ENCODE measurements around the gene SPATA46. TPM values are rescaled to one million over a fixed set of nuclear protein-coding genes. Genes with fewer than 3 reads are reported as not detected.
"Not testable (repeated sequence)": the region's sequence is repeated elsewhere in the genome, so short reads cannot be mapped to it uniquely, and the experiment has no call there.

SPATA46 gene
- not detected for total RNA-seq

DNA sequence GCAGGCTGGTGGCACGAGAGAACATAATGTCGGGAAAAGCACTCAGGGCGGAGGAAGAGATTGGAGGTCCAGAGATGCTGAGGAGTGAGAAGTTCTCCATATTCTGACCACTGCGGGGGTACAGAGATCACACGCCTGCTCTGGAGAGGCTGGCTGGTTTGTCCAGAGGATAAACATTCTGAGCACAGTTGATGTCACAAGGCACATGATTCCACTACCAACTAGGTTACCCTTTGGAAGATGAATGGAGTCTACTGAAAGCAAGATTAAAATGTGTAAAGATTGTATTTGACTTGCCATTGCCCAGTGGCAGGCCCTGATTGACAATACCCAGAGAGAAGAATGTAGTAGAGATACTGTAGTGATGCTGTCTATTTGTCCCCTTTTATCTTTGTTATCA lies at the start of gene SPATA46:
SPATA46 (minus strand) TSS at position 164 of the 400 bp plus-strand sequence; CDS start at position 100, 64 bp downstream.
- intact Hi-C loops (cut with DNase I) = no loop called here
- DNase-seq (ENCODE audit: low spot score) (no peak), ATAC-seq (no peak)

DNA sequence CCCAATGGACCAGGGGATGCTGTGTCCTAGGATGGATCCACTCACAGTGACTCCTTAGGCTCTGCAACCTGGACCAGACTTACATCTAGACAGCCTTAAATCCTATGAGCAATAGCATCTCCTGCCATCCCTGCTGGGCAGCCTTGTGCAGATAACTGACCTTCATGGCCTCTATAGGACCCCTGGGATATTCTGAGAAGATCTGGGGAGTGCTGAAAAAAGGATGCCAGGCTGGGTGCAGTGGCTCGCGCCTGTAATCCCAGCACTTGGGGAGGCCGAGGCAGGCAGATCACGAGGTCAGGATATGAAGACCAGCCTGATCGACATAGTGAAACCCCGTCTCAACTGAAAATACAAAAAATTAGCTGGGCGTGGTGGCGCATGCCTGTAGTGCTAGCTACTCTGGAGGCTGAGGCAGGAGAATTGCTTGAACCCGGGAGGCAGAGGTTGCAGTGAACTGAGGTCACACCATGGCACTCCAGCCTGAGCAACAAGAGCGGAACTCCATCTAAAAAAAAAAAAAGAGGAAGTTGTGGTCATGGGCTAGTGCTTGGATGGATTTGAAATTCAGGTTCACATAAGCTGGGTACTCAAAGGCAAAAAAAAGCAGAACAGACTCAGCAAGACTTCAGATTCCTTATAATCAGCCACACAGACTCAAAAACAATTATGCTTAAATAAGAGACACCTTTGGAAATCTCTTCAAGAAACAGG lies 46.2 kb upstream of the SPATA46 start:
- intact Hi-C loops (cut with DNase I) = no loop called here
- ATAC-seq (no peak), DNase-seq (ENCODE audit: low spot score) (no peak)

DNA sequence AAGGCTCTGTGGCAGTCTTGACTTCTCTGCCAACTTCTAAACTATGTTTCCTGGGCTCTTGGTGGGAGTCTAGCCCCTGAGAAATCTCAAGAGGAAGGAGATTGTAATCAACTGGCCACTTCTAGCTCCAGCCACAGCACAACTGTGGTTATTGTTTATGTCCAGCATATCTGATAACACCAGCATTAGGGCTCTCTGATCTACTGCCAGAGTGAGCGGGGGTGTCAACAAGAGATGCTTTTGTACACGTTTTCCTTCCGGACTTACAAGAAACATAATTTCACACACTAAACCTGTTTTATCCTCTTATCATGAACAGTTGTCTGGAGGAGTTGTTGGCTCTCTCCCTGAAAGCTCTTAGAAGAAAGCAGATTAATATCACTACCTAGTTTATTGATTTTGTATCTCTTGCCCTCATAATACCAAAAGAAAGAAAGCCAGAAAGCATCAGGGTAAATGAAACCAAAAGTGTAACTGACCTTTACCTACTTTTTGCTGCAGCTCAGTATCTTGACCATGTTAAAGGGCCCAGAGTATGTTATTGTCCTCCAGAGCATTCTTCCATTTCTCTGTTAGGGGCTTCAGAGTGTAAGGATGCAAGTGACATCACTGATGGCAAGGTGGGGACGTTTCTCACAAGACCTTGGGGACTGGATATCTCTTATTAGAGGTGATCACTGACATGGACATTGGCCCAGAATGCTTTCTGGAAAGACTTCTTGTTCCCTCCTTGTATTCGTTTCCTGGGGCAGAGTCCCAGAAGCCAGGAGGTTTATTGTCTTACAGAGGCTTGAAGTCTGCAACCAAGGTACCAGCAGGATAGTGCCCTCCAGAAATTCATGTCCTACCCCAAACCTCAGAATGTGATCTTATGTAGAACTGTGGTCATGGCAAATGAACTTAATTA lies 44.9 kb upstream of the SPATA46 start:
- intact Hi-C loops (cut with DNase I) = no loop called here
- DNase-seq (ENCODE audit: low spot score) = no peak
- ATAC-seq = no peak

GRCh38 chr1:162420120-162420519 lies 43.5 kb upstream of the SPATA46 start:
- ATAC-seq = no peak
- DNase-seq (ENCODE audit: low spot score) = no peak
- intact Hi-C loops (cut with DNase I) = no loop called here

DNA sequence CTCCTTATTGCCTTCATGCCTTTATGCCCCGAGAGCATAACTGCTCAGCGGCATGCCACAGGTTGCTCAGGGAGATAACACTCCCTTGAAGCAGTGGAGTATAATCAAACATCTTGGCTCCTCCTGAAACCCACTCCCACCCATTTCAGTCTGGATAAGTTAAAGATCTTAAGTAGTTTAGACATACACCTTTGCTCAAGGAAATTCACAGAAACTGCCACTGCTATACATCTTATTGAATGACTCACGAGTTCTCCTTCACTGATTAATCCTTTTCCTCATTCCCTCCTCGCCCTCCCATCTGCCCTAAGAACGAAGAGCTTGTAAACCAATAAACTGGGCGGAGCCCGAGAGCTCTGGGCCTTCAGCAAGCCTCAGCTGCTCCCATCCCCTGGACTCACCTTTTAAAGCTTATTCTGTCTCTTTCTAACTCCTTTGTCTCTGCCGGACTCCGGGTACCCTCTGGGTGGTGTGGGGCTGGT lies 42.8 kb upstream of the SPATA46 start:
- DNase-seq (ENCODE audit: low spot score); ATAC-seq; intact Hi-C loops (cut with DNase I): not testable (repeated sequence)

DNA sequence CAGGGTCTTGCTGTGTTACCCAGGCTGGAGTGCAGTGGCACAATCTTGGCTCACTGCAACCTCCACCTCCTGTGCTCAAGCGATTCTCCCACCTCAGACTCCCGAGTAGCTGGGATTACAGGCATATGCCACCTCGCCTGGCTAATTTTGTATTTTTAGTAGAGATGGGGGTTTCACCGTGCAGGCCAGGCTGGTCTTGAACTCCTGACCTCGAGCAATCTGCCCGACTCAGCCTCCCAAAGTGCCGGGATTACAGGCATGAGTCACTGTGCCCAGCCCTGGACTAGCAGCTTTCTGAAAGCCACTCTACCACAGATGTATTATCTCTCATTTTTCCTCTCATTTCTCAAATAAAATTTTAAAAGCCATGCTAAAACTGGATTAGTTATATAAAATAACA lies 41.9 kb upstream of the SPATA46 start:
- DNase-seq (ENCODE audit: low spot score); intact Hi-C loops (cut with DNase I); ATAC-seq: not testable (repeated sequence)

DNA sequence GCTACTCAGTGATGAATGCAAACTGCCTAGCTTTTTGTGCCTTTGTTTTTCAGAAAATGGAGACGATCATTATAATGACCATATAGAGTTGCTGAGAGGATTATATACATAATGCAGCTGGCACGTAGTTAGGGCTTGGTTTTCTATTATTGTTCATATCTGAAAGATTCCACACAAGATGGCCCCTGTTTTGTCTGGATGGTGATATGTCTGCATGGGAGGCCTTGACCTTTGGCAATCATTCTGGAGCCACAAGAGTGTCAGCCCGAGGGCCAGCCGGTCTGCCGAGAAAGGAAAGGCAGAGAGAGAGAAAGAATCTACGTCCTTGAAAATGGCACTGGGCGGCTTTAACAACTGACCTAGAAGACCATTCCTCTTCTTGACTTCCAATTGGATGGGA lies 41.0 kb upstream of the SPATA46 start:
- intact Hi-C loops (cut with DNase I) = no loop called here
- ATAC-seq = no peak
- no peak for DNase-seq (ENCODE audit: low spot score)

- DNase-seq (ENCODE audit: low spot score) (no peak), ATAC-seq (no peak)
- intact Hi-C loops (cut with DNase I) = no loop called here
Observed at GRCh38 chr1:162416909-162417308, 40.3 kb upstream of the SPATA46 start.

DNA sequence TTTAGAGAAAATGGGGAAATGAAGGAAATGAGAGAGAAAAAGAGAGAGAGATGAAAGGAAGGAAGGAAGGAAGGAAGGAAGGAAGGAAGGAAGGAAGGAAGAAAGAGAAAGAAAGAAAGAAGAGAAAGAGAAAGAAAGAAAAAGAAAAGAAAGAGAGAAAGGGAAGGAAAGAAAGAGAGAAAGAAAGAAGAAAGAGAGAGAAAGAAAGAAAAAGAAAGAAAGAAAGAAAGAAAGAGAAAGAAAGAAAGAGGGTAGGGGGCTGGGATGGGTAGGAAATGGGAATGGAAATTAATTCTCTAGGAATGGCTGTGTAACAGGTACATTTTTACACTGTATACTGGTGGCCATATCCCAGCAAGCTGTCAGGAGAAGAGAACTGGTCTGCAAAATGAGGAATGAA lies 39.6 kb upstream of the SPATA46 start:
- ATAC-seq = no peak
- DNase-seq (ENCODE audit: low spot score) = no peak
- intact Hi-C loops (cut with DNase I) = no loop called here

DNA sequence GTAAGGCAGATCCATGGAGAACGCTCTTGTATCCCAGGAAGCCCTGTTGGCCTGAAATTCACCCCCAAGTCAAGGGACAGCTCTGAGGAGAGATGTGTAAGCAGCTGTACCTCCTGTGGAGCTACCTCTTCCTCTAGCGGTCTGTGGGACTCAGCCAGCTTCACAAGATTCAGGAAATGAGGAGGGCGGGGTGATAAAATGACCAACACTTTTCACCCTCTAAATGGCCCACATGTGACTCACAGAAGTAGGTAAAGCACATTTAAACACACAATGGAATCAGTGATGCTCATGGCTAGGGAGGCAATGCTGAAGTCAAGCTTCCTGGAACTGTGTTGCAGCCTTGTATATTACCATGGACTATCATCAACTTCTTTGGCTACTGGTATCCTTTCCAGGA lies 35.3 kb upstream of the SPATA46 start, which contains the start of gene SH2D1B:
SH2D1B (minus strand) TSS at position 135 of the 400 bp plus-strand sequence; CDS start at position 15, 120 bp downstream.
- DNase-seq (ENCODE audit: low spot score) (no peak), ATAC-seq (no peak)
- intact Hi-C loops (cut with DNase I) = no loop called here

GRCh38 chr1:162407539-162407938 lies 30.9 kb upstream of the SPATA46 start:
- ATAC-seq (no peak), DNase-seq (ENCODE audit: low spot score) (no peak)
- intact Hi-C loops (cut with DNase I) = no loop called here

- intact Hi-C loops (cut with DNase I) = no loop called here
- no peak for ATAC-seq
- DNase-seq (ENCODE audit: low spot score) = no peak
Observed at GRCh38 chr1:162406811-162407210, 30.2 kb upstream of the SPATA46 start.

DNA sequence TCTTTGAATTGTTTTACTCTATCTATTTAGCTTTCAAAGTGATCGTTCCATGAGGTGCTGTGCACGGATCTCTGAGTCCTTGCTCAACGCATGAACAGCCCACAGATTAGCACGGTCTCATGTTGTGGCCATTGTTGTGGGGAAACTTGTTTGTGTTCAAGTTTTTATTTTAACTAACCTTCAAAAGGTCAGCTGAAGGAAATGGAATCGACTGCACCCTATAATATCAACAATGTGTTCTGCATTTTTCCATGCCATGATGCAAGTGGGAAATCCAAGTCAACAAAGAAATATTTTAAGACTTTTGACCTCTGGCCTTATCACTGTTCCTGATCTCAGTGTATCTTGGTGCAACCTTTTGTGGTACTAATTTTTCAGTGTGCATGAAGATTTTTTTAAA lies 29.1 kb upstream of the SPATA46 start:
- intact Hi-C loops (cut with DNase I) = no loop called here
- no peak for DNase-seq (ENCODE audit: low spot score)
- ATAC-seq = no peak

GRCh38 chr1:162404550-162405160 lies 28.0 kb upstream of the SPATA46 start:
- DNase-seq (ENCODE audit: low spot score) = no peak
- ATAC-seq = no peak
- intact Hi-C loops (cut with DNase I) = no loop called here

DNA sequence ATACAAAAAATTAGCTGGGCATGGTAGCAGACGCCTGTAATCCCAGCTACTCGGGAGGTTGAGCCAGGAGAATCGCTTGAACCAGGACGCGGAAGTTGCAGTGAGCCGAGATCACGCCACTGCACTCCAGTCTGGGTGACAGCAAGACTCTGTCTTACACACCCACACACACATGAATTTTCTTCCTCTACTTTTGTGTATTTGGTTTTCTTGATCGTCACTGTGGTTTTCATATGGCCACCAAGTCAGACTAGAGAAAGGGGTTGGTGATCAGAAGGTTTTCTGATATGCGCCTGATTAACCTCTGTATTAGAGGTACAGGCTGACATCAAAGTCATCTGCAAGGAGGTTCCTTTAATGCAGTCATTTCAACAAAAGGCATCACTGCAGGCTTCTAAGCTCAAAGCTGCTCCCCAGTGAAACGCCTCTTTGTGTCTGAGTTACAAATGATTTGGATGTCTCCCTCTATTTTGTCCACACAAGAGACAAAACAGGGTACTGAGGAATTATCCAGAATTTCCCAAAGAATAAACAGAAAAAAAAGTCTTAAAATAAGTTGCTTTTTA lies 24.2 kb upstream of the SPATA46 start:
- DNase-seq (ENCODE audit: low spot score) (no peak), ATAC-seq (no peak)
- intact Hi-C loops (cut with DNase I) = no loop called here

- ATAC-seq (no peak), DNase-seq (ENCODE audit: low spot score) (no peak)
- intact Hi-C loops (cut with DNase I) = no loop called here
Observed at GRCh38 chr1:162398999-162399580, 22.4 kb upstream of the SPATA46 start.

DNA sequence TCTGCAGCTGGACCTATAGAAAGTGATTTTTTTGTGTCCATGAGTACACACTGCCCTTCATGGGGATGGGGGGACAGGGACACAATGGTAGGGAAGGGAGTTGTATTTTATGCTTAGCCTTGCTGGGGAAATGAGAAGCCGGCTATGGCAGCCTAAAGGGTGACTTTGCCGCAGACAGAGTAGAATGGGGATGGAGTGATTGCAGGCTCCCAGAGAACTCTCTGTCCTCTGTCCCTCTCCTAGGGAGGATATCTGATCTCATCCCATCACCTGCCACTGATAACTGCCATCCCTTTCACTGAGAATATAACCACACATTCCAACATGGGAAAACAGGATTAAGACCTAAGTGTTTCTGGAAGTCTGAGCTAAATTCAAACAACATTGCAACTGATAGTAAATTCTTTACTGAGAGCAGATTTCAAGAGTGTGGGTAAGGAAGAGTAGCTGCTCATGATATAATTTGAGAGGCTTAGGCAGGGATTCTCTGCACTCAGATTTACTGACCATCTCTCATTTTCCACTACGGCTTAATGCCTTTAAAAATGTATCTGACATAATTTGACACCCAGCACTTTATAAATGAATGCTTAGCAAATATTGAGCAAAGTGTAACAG lies 21.4 kb upstream of the SPATA46 start:
- no peak for DNase-seq (ENCODE audit: low spot score)
- ATAC-seq = no peak
- intact Hi-C loops (cut with DNase I) = no loop called here

GRCh38 chr1:162397039-162397448 lies 20.4 kb upstream of the SPATA46 start:
- no peak for DNase-seq (ENCODE audit: low spot score)
- intact Hi-C loops (cut with DNase I) = no loop called here
- ATAC-seq = peak; percentile 74
